ENCODE data around the gene ATP11C.
"Not testable (repeated sequence)": the region's sequence is repeated elsewhere in the genome, so short reads cannot be mapped to it uniquely, and the experiment has no call there.

Gene ATP11C

GRCh38 chrX:139924069-139924695, 8.7 kb downstream of the ATP11C start:
- no peak for DNase-seq

- not testable (repeated sequence) for DNase-seq
Measured at GRCh38 chrX:139921142-139921541, 11.7 kb downstream of the ATP11C start.

DNA sequence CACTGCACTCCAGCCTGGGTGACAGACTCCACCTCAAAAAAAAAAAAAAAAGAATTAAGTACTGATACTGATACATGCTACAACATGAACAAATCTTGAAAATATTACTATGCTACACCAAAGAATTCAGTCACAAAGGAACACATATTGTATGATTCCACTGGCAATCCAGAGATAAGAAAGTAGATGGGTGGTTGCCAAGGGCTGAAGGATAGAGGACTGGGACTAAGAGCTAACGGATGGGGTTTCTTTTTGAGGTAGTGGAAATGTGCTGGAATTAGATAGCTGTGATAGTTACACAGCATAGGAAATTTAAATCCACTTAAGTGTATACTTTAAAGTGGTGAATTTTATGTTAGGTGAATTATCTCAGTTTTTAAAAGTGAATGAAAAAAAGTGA, 12.5 kb downstream of the ATP11C start:
- no peak for DNase-seq

DNA sequence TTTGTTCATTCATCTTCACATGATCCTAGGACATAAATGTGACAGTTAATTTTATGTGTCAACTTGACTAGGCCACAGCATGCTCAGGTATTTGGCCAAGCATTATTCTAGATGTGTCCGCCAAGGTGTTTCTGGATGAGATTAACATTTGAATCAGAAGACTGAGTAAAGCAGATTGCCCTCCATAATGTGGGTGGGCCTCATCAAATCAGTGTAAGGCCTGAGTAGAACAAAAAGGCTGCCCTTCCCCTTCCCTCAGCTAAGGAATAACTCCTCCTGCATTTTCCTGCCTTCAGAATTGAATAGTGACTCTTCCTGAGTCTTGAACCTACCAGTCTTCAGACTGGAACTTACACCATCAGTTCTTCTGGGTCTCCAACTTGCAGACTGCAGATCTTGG, 18.4 kb downstream of the ATP11C start:
- no peak for DNase-seq

DNA sequence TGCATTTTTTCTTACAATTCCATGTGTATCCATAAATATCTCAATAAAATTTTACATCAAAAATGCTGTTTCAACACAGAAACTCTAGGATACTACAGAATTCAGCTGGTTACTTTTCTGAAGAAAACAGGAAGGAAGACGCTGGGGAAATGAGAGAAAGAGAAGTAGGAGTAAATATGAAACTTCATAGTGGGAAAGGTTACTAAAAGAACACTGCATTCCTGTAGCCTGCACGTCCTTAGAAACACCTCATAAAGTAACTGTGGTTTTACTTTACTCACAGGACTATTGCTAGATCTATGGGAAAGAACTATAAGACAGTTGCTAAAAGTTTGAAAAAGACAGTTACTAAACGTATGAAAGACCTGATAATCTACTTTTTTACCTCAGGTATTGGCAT, 23.1 kb downstream of the ATP11C start:
- DNase-seq, result peak in 3 of 4 experiments; percentile 9 to 58 (median 39)

GRCh38 chrX:139907078-139907477, 25.8 kb downstream of the ATP11C start:
- DNase-seq, result no peak

GRCh38 chrX:139905743-139906142, 27.1 kb downstream of the ATP11C start:
- no peak for DNase-seq

- DNase-seq, result no peak
Measured at GRCh38 chrX:139905051-139905450, 27.8 kb downstream of the ATP11C start.

DNA sequence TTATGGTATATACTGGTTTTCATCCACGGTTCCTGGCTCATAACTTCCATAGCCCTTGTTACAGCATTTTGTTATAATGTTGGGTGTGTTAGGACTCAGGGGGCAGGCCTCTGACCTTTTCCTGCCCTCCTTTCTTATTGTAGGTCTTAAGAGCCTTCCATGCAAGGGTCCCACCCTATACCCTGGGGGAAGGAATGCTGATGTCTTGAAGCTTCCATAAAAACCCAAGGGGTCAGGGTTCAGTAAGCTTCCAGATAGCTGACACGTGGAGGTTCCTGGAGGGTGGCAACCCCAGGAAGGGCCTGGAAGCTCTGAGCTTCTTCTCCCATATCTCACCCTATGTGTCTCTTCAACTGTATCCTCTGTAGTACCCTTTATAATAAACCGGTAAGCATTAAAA, 29.6 kb downstream of the ATP11C start:
- no peak for DNase-seq

GRCh38 chrX:139902559-139902958, 30.3 kb downstream of the ATP11C start:
- DNase-seq, result no peak

DNA sequence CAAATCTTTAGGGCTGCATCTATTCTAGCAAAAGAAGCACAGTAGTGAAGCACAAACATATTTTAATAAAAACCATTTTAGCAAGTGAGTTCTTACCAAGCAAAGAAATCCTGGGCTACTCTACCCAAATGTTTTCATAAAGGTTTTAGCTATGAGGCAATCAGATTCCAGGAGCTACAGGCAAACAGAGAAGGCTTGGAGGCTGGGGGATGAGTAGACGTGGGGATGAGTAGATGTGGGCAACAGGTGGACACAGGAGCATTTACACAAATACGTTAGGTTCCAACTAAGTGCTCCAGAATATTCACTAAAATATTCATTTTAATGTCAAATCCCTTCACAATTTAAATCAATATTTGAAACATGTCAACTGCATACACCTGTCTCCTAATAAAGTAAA, 34.5 kb downstream of the ATP11C start:
- no peak for DNase-seq

GRCh38 chrX:139892512-139892911, 40.3 kb downstream of the ATP11C start:
- DNase-seq, result peak; percentile 2 to 58 (median 29)

DNA sequence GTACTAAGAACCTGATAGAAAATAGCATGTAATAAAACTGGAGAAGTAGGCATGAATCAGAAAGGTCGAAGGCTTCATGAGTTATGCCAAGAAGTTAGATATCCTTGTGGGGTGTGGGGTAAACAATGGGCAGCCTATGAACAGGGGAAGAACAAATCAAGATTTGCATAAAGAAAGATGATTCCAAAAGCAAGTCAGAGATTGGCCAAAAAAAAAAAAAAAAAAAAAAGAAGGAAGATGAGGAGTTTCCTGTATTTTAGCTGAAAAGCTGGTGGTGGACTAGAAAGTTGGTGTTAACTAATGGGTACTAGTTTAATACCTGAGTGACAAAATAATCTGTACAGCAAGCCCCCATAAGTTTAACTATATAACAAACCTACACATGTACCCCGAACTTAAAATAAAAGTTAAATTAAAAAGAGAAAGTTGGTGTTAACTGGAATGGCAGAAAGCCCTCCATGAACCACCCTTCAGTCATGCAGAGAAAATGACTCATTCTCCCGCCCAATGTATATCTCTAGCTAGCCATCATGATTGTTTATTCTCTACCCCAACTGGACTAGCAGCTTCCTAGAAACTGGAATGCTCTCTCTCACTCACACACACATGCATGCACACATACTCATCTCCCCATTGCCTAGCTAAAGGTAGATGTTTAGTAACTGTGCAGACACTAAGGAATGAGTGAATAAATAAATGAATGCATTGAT, 41.7 kb downstream of the ATP11C start:
- peak in 3 of 4 experiments; percentile 3 to 12 (median 4) for DNase-seq

GRCh38 chrX:139889760-139890159, 43.1 kb downstream of the ATP11C start:
- no peak for DNase-seq

- no peak for DNase-seq
Measured at GRCh38 chrX:139883984-139884383, 48.9 kb downstream of the ATP11C start.

GRCh38 chrX:139882299-139882698, 50.6 kb downstream of the ATP11C start:
- DNase-seq, result no peak

DNA sequence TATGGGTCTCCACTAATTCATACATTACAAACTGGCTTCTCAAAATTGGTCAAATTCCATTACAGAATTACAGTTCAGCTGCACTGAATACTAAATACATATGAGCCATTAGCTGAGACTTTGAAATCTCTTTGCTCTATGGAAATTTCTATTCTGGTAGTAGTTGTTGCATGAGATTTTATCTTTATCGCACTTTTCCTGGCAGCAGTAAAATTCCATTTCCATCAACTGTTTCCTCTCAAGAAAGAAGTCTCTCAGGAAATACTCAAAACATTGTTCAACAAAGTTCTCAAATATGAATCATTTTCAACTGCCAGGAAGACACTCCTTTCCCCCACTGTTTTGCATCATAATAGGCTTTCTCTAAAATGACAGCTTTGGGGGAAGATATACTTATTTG, 51.3 kb downstream of the ATP11C start:
- DNase-seq, result no peak

DNA sequence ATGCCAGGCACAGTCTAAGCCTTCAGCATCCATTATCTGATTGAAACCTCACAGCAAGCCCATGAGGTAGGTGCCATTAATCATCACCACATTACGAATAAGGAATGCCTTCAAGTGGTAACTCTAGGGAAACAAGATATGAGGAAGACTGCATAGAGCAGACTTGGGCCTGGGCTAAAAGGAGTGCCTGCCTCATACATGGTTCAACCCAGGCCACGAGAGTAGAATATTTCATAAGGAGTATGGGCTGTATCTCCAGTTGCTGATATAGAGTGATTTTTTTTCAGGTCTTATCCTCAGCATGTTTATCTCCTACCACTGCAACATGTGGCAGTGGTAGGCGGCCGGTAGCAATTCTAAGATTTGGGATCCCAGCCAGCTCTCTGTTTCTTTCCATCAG, 51.7 kb downstream of the ATP11C start:
- DNase-seq, result no peak

DNA sequence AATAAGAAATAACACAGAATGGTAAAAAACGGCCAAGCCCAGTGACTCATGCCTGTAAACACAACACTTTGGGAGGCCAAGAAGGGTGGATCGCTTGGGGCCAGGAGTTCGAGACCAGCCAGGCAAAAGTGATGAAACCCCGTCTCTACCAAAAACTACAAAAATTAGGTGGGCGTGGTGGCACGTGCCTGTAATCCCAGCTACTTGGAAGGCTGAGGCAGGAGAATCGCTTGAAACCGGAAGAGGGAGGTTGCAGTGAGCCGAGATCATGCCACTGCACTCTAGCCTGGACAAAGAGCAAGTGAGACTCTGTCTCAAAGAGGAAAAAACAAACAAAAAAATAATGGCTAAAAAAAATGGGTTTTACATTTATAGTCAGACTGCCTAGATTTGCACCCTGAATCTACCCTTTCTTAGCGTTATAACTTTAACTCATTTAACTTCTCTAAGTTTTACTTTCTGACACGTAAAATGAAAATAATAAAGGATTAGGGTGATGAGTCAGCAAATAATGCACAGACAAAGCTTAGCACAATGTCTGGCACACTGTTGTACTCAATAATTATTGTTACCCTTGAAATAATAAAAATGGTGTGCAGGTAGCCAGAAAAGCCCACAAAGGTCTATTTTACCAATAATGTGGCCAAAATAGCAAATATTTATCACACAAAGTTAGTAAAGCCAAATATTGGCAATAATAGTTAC, 55.0 kb downstream of the ATP11C start:
- no peak for DNase-seq

GRCh38 chrX:139875841-139876240, 57.0 kb downstream of the ATP11C start:
- DNase-seq, result peak in 2 of 4 experiments; percentile 1 to 10

GRCh38 chrX:139869796-139870195, 63.1 kb downstream of the ATP11C start:
- no peak for DNase-seq

DNA sequence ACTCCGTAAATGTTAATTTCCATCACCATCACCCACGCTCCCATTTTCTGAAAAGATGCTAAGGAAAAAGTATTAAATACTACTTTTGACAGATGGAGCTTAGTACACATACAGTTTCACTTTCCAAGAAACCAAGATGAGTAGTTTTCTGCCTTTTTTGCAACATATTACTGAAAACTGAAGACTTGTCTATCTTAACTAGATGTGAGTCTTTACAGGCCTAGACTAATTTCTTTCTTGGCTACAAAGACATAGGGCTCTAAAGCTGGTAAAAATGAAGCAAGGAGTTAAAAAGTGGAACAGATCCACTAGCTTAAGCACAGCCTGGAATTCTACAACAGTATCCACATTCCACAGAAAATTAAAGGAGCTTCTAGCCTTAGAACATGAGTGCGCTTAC, 68.2 kb downstream of the ATP11C start:
- no peak for DNase-seq

GRCh38 chrX:139862208-139862607, 70.6 kb downstream of the ATP11C start:
- DNase-seq, result peak in 1 of 4 experiments; percentile 2

- DNase-seq, result not testable (repeated sequence)
Measured at GRCh38 chrX:139856826-139857225, 76.0 kb downstream of the ATP11C start.

Data from suppressor macrophage (primary cell).